ENCODE results near the gene SLC1A3.

Gene SLC1A3

DNA sequence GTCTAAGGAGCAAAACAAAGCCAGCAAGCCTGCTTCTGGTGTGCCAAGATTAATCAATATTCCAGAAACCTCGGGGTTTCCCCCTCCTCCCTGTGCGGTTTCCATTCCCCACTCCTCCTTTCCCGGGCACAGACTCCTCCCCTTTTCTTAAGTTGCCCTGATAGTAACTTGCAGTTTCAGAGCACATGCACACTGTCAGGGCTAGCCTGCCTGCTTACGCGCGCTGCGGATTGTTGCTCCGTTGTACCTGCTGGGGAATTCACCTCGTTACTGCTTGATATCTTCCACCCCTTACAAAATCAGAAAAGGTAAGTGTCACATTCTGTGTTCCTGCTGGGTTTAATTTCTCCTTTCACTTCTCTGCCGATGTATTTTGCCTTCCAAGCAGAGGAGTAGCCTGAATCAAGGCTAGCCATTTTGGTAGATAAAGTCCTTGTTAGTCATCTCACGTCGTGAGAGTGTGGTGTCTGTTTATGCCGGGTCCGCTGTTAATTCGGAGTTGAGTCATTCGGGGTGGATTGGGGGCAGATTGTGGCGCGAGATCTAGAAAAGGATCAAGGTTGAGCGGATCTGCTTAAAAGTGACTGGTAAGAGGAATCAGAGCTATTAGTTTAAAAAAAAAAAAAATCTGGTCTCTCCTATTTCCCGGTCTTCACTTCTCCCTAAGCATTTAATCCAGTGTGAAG, at the start of gene SLC1A3:
TSS of gene SLC1A3 (plus strand) at position 179 of the 686 bp plus-strand sequence. CDS start 1,818 bp downstream, outside the sequence.
- Histone ChIP-seq H3K4me1 (ENCODE audit: control insufficient read depth in 1 of 2, insufficient read depth in 1 of 2, low read depth in 1 of 2, low read length in 1 of 2) (peaks cover 14 to 20% of the 10 kb centered on the region in 2 experiments), H3K27me3 (no peaks in the 10 kb centered on the region), H3K36me3 (no peaks in the 10 kb centered on the region), H3K27ac (no peak within 1 kb of the TSS), H3K9me3 (no peaks in the 10 kb centered on the region), H3K4me3 (ENCODE audit: low read depth in 1 of 2, low read length in 1 of 2) (peak within 1 kb of the TSS; percentile 58 to 69)
- TF ChIP-seq, protein P1, sequence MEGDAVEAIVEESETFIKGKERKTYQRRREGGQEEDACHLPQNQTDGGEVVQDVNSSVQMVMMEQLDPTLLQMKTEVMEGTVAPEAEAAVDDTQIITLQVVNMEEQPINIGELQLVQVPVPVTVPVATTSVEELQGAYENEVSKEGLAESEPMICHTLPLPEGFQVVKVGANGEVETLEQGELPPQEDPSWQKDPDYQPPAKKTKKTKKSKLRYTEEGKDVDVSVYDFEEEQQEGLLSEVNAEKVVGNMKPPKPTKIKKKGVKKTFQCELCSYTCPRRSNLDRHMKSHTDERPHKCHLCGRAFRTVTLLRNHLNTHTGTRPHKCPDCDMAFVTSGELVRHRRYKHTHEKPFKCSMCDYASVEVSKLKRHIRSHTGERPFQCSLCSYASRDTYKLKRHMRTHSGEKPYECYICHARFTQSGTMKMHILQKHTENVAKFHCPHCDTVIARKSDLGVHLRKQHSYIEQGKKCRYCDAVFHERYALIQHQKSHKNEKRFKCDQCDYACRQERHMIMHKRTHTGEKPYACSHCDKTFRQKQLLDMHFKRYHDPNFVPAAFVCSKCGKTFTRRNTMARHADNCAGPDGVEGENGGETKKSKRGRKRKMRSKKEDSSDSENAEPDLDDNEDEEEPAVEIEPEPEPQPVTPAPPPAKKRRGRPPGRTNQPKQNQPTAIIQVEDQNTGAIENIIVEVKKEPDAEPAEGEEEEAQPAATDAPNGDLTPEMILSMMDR (IDR thresholded peaks at IDR 0.05): no peak

DNA sequence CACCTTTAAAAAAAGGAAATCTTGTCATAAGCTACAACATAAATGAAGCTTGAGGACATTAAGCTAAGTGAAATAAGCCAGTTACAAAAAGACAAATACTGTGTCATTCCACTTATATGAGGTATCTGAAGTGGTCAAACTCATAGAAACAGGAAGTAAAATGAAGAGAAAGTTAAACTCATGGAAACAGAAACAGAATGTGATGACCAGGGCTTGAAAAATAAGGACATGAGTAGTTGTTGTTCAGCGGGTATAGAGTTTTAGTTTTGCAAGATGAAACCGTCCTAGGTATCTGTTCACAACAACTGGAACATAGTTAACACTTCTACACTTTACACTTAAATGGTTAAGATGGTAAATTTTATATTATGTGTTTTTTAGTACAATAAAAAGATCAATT, 47.8 kb upstream of the SLC1A3 start:
- Histone ChIP-seq H3K4me1 (ENCODE audit: control insufficient read depth in 1 of 2, insufficient read depth in 1 of 2, low read depth in 1 of 2, low read length in 1 of 2) (peaks cover 0 to 8% of the 10 kb centered on the region in 2 experiments), H3K9me3 (no peaks in the 10 kb centered on the region), H3K27ac (no peak overlapping the region), H3K4me3 (ENCODE audit: low read depth in 1 of 2, low read length in 1 of 2) (no peak overlapping the region), H3K36me3 (no peaks in the 10 kb centered on the region), H3K27me3 (no peaks in the 10 kb centered on the region)
- TF ChIP-seq, protein P1 (IDR thresholded peaks at IDR 0.05): no peak

DNA sequence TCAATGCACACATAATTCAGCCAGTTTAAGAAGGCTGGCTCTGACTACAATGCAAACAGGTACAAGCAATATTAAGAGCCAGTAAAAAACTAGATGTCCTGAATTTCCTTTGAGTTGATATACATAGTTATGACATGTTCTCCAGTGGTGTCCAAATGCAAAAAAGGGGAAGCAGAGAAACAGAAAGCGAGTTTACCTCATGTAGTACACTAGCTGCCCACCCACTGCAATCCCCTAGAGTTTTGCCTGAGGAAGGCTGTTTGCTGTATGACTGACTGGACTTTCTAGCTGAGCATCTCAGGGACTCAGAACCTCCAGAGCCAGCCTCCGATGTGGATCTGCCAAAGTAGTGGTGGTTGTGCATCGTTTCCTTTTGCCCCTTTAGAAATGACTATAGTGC, 44.8 kb upstream of the SLC1A3 start:
- no peaks in the 10 kb centered on the region for H3K27me3 ChIP-seq
- H3K36me3 ChIP-seq: no peaks in the 10 kb centered on the region
- H3K27ac ChIP-seq: no peak overlapping the region
- TF ChIP-seq, protein P1 (IDR thresholded peaks at IDR 0.05): no peak
- peaks cover 0 to 8% of the 10 kb centered on the region in 2 experiments for H3K4me1 ChIP-seq (ENCODE audit: control insufficient read depth in 1 of 2, insufficient read depth in 1 of 2, low read depth in 1 of 2, low read length in 1 of 2)
- H3K4me3 ChIP-seq (ENCODE audit: low read depth in 1 of 2, low read length in 1 of 2): no peak overlapping the region
- H3K9me3 ChIP-seq: no peaks in the 10 kb centered on the region

DNA sequence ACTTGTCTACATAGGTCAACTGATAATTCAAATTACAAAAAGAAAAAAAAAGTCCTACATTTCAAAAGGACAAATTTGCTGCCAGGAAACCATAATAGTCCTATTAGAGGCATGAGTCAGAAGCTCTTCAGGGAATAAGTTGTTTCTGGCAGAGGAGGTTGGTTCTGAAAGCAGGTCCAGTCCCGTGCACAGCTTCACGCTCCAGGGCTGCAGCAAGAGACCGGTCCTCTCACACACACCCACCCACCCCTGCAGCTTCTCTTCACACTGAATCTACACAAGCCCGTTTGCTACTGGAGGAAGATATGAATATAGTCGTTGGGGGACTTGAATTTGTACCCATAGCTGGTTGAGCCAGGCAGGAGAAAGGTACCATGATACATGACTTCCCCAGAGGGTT, 36.9 kb upstream of the SLC1A3 start:
- Histone ChIP-seq H3K27ac (no peak overlapping the region), H3K4me1 (ENCODE audit: control insufficient read depth in 1 of 2, insufficient read depth in 1 of 2, low read depth in 1 of 2, low read length in 1 of 2) (no peaks in the 10 kb centered on the region)
- TF ChIP-seq, protein P1 (IDR thresholded peaks at IDR 0.05): no peak

DNA sequence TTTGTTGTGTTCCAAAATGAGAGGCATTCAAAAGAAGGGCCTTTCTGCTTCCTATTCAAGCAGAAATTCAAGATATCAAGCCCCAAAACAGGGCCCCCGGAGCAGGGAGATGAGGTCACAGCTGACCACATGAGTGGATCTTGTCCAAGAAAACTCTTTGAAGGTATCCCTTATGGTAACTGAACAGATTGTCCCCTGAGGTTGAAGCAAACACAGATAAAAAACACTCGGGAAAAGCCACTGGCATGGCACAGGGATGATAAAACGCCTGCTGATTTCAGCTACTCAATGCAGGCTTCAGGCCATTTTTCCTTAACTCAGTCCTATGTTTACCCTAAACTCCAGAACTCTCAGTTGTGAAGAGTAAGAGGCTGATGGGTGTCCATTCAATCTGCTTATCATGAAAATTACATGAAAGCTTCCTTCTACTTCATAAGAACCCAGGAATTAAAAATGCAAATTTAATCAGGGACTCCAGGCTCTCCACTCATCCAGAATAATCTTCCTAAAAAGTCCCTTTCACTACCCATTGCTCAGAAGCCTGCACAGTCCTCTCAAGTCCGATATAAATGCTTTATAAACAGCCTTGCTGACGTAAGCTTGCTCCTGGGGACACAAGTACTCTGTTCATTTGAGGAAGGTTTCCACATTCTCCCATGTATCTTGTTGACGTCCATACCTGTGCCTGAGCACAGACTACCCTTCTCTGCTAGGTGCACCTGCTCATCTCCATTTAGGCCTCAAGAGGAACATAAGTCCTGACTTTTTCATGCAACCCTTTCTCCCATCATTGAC, 35.9 kb upstream of the SLC1A3 start:
- no peaks in the 10 kb centered on the region for H3K36me3 ChIP-seq
- H3K9me3 ChIP-seq: no peaks in the 10 kb centered on the region
- H3K27ac ChIP-seq: no peak overlapping the region
- no peak overlapping the region for H3K4me3 ChIP-seq (ENCODE audit: low read depth in 1 of 2, low read length in 1 of 2)
- TF ChIP-seq, protein P1 (IDR thresholded peaks at IDR 0.05): no peak
- H3K4me1 ChIP-seq (ENCODE audit: control insufficient read depth in 1 of 2, insufficient read depth in 1 of 2, low read depth in 1 of 2, low read length in 1 of 2): no peaks in the 10 kb centered on the region
- no peaks in the 10 kb centered on the region for H3K27me3 ChIP-seq

More for the DNA sequence above, 36.9 kb upstream of the SLC1A3 start:
- Histone ChIP-seq H3K9me3 (no peaks in the 10 kb centered on the region), H3K36me3 (no peaks in the 10 kb centered on the region), H3K27me3 (no peaks in the 10 kb centered on the region), H3K4me3 (ENCODE audit: low read depth in 1 of 2, low read length in 1 of 2) (no peak overlapping the region)

Data from neutrophil (primary cell).